Measurements from ENCODE around the gene ITPR2.
"Not testable (repeated sequence)": the region's sequence is repeated elsewhere in the genome, so short reads cannot be mapped to it uniquely, and the experiment has no call there.

ITPR2 gene

DNA sequence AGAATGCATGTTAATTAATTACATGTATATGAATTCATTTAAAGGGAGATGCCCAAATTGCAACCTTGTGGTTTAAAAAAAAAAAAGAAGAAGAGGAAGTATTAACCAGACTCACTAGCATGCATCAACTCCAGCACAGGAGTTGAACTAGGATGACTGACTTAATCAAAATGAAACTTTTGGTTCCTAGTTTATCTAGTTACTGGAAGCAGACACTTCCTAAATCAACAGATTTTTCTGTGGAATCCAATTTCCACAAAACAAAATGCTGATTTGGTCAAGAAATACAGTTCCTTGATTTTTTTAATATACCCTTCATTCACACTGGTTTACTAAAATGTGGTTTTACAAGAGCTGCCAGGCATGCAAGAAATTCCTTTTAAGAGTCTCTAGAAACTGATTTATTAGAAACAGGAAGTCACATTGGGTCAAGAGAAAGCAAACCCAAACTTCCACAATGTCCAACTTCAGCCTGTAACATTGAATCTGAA lies 41.6 kb downstream of the ITPR2 start:
- no peak for DNase-seq

DNA sequence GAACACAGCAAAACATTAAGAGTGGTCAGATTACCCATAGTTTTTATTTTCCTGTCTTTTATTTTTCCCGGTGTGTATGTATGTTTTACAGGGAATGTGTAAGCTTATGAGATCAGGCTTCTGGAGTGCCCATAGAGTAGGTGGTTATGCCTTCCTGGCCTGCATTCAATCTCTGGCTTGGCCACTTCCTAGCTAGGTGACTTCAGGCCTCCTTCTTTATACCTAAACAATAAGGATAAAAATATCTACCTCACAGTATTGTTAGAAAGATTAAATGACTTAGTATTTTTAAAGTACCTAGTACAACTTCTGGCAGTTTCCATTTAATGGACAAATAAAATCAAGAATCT lies 42.4 kb downstream of the ITPR2 start:
- no peak for DNase-seq

DNA sequence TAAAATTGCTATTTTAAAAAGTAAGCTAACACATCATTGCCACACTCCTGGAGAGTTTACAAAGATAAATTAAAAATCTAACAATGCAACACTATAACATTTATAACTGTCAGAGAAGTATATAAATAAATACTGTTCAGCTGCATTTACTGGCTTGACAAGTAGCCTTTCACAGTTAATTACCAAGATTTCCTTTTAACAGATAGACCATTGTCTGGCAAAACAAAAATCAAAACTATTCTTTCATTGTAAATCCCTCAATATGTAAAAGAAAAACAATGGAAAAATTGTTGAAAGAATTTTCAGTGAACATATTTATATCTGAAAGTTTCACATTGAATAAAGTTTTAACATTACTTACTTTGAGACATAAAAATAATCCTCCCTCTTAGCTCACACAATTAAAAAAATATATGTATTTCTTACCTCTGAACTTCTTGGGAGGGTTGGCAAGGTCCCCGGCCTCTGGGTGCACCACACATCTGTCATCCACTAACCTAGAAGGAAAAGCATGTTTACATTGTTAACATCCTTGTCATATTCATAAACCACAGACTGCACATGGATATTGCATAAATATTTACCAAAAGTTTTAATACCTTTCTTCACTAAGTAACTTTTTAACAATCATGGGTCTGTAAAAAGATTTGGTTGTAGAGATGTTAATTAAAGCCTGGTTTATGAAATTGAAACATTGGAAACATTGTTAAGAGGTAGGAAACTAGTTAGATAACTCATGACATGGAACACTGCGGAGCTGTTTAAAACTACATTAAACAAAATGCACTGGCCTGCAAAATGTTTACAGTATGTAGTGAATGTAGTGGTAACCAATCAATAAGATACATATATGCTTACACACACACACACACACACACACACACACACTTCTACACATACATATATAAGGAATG lies 43.0 kb downstream of the ITPR2 start:
- no peak for DNase-seq

DNA sequence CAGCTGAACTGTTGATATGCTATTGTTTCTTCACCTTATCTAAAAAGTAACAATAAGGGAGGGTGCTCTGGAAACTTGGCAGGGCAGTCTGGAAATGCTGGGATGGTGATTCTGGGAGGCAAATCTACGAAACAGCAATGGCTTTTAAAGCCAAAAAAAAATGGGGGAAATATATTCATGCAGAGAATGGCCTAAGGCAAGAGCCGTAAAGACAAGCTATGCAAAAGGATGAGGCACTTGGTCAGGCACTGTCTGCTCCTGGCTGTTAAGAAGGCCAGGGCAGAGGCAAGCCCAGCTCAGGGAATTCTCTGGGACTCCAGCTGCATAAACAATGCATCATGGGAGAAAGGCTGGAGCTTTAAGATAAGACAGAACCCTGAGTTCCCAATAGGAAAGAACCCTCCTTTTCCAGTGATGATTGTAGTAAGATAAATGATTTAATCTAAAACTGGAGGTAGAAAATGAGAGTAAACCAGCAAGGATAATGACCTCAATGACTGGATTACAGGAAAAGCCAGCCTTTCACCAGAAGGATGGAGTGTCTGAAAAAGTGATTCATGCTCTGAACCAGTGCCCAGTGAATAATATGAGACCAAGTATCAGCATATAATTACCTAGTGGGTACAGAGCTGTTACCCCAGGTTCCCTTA lies 46.0 kb downstream of the ITPR2 start:
- DNase-seq, result no peak

DNA sequence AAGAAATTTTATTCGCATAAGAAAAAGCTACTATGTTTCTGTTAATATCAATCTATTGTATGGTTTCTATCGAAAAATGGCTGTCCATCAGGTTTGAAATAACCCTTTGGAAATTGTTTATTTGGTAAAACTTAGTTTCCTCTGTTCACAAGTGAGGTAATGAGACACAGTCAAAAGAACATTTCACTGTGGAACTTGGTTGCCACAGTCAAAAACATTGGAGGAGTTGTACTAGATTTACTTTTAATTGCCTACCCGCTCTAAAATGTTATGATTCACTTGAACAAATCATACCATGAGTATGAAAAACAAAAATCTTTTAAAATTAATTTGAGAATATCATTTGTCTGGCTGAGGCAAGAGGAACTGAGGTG lies 46.5 kb downstream of the ITPR2 start:
- no peak for DNase-seq

DNA sequence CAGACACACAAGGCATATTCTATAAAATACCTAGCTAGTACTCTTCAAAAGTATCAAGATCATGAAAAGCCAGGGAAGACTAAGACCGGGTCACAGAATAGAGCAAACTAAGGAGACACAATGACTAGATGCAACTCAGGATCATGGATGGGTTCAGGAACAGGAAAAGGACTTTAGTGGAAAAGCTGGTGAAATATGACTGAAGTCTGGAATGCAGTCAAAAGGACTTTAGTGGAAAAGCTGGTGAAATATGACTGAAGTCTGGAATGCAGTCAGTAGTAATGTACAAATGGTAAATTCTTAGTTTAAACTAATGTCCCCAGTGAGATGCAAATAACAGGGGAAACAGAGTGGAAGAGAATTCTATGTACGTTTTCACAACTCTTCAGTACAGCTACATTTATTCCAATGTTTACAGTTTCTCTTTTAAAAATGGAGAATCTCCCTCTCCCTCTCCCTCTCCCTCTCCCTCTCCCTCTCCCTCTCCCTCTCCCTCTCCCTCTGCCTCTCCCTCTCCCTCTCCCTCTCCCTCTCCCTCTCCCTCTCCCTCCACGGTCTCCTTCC lies 49.1 kb downstream of the ITPR2 start:
- DNase-seq, result not testable (repeated sequence)

DNA sequence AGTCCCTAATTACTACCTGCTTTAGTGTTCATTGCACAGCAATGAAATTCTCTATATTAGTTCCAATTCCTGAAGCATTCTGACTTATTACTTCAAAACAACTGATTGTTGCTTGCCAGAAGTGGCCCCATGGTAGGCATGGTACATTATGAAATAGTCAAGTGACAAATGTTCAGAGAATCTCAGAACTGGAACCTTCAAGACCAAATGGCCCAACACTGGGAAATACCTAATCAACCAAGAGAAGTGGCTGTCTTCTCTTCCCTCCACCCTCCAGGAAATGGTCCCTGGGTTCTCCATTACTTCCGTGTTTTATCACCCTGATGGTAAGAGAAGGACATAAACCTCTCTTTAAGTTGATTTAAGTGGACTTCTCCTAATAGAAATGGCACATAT lies 49.9 kb downstream of the ITPR2 start:
- DNase-seq, result no peak

DNA sequence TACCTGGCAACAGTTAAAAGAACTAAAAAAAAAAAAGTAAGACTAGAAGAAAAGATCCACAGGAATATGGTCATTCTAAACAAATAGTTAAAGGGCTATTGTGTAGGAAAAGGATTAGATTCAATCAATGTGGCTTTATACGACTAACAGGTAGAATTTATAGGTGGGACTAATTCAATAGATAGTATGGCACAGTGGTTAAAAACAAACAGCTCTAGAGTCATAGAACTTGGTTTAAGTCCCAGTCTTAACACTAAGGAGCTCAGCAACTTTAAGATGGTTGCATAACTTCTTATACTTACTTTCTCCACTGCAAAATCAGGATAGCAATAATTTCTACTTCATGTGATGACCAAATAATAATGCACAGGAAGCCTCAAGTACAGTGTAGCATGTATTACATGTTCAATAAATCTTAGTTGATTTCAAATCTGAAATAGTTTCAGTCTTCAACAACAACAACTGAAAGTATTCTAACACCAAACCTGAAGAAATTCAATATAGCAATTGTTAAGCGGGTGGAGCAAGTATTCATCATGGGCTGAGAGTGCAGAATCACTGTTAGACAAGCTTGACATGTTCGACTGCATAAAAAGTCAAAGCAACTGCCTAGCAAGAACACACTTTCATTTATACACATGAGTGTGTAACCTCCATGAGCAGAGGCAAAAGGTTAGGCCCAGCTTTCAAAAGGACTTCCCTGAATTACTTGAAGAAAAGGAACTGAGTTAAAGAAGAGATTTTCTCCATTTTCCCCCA lies 50.4 kb downstream of the ITPR2 start:
- DNase-seq, result no peak

DNA sequence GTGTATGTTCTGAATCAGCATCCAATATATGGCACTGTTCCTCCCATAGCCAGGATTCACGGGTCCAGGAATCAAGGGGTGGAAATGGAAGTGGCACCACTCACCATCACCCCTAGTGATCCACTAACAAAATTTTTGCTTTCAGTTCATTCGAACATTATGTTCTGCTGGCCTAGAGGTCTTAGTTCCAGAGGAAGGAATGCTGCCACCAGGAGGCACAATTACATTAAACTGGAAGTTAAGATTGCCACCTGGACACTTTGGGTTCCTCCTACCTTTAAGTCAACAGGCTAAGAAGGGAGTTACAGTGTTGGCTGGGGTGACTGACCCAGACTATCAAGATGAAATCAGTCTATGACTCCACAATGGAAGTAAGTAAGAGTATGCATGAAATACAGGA lies 52.3 kb downstream of the ITPR2 start:
- DNase-seq, result not testable (repeated sequence)

DNA sequence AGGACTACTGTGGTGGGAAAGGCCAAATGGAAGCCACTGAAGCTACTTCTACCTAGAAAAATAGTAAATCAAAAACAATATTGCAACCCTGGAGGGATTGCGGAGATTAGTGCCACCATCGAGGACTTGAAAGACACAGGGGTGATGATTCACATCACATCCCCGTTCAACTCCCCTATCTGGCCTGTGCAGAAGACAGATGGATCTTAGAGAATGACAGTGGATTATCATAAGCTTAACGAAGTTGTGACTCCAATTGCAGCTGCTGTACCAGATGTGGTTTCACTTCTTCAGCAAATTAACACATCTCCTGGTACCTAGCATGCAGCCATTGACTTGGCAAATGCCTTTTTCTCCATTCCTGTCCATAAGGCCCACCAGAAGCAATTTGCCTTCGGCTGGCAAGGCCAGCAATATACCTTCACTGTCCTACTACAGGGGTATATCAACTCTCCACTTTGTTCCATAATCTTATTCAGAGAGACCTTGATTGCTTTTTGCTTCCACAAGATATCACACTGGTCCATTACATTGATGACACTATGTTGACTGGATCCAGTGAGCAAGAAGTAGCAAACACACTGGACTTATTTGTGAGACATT lies 54.7 kb downstream of the ITPR2 start:
- DNase-seq, result not testable (repeated sequence)

DNA sequence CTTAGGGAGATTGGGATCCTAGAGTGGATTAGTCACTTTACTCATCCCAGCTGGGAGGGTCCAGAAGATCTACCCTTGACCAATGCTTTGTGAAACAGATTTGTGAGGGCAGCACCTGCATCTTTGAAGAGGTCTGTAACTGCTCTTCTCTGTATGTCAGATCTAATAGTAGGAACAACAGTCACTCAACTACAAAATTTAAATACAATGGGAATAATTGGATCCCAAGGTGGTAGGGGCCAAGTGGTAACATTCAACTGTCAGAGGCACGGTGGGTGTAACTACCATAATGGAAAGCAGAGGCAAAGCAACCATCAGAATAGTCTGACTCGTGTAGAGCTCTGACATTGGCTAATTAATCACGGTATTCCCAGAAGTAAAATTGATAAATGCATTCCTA lies 55.8 kb downstream of the ITPR2 start:
- DNase-seq, result no peak

DNA sequence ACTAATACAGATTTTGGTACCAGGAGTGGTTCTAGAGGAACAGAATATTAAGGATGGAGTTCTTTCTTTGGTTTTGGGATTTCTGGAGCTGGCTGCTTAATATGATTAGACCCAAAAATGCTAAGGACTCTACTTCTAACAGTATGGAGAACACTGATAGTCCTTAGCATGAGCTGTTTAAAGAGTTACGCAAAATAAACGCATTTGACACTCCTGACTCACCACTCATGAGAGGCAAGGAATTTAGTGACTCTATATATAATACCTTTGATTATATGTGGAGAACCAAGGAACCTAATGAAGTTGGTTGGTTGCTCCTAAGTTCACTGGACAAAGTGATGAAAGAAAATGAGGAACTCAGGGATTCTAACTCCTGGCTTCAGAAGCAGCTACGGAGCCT lies 57.0 kb downstream of the ITPR2 start:
- not testable (repeated sequence) for DNase-seq

DNA sequence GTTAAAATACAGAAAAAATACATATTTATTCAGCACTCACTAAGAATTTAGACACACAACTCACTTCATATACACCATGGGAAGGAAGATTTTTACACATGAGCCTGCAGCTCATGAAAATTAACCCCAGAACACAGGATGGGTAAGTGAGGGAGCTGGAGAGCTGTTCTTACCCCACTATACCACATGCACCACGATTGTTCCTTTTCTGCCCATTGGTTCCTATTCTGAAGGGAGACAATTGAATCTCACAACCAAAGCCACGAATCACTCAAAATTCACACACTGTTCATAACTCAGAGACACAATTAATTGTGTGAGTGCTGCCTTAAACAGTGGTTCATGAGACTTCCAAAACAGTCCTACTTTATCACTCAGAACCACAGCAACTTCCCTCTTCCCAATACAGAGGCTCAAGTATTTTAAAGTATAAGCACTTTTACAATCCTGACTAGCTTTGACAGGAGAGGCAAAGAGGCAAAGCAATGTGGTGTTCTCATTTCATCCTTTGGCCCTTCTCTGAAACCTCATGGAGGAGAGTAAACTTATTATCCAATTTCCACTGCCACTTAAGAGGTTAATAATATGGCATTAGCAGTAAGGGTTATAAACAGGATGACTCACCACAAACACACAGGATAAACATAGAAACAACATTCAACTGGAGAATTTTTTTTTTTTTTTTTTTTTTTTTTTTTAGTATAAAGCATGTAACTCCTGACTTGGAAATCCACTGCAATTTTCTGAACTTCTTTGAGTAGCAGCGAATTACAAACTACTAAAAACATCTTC lies 59.5 kb downstream of the ITPR2 start:
- no peak for DNase-seq

DNA sequence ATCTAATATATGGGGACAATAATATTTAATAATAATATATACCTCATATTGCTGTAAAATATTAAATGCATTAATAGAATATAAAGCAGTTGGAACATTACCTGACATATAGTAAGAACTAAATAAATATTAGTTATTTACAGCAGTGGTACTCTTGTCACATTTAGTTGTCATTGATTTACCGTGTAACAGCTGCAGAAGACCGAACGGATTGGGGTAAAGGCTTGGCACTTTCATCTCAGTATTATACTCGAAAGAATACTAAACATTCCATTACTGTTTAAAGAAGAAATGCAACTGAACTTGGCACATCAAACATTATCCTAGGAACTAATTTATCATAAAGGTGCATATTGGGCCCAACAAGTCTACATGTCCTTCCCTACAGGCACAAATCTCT lies 61.1 kb downstream of the ITPR2 start:
- no peak for DNase-seq

DNA sequence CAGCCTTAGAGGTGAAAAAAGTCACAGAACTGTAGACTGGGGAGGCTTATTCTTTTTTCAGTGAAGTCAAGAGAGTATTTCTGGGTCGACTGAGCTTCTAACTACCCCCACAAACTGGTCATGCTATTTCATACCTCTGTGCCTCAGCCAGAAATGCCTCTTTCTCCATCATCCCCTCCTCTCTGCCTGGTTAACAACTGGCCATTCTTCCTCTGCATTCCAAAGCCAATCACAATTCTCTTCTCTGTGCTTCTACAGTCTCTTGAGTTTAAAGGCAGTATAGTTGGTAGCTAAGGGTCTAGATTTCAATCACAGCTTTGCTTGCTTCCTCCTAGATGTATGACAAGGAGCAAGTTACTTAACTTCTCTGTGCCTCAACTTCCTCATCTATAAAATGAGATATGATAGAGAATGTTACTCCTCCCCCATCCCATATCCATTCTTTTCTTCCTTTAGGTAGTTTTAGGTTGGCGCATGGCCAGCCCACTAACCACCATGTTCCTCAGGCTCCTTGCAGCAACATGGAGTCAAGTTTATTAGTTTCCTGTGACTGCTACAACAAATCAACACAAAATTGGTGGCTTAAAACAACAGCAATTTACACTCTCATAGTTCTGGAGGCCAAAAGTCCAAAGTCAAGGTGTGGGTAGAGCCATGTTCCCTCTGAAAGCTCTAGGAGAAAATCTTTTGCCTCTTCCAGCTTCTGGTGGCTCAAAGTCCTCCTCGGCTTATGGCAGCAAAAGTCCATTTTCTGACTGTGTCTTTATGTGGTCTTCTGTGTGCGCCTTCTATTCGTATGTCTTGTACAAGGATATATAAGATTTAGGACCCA lies 62.5 kb downstream of the ITPR2 start:
- no peak for DNase-seq

DNA sequence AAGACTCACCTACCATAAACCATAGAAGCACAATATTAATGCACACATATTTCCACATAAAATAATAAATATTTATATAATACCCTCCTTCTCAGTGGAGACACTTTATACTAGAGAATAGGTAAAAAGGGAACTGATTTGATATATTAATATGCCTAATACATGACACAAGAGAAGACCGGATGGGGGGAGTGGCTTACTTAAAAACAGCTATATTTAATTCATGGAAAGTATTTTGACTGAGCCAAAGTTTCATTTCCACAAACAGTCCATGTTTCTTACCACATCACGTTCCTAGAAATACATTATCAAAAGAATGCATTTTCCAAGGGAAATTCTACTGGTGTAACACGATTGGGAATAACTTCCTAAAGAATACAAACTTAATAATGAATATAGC lies 63.4 kb downstream of the ITPR2 start:
- no peak for DNase-seq

DNA sequence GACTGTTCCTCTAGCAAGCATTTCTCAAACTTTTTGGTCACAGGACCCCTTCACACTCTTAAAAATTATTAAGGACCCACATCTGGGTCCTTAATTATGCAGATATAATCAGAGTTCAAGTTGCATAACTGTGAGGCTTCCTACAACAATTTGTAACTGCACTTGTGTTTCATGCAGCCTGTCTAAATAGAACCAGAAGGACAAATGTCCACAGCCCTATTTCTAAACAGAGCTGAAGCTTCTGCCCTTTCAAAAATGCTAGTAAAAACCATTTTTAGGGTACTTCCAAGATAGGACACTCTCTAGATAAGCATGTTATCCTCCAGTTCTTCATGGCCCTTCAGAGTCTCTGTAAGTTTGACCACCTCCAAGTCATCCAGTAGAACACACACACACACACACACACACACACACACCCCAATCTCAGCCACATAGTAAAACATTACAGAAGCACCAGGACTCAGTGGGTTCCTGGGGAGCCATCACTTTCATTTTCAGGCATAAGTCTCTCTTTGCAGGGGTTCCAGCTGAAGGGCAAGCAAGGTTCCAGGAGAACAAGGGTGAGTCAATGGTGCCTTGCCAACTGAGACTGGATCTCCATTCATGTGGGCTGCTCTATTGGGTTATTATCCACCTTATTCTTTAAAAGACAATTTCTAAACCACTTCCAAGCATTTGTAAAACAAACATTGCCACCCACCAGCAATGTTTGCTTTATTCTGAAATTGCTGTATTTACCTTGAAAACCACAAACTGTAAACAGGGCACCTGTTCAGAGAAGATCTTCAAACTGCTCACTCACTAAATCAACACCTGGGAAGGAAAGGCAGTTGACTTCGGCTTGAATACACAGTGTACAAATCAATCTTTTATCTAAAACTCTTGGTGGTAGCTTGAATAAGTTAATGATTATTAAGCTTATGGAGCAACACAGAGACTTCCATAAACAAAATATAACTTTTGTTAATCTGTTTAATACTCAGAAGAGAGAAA lies 64.1 kb downstream of the ITPR2 start:
- DNase-seq, result no peak

DNA sequence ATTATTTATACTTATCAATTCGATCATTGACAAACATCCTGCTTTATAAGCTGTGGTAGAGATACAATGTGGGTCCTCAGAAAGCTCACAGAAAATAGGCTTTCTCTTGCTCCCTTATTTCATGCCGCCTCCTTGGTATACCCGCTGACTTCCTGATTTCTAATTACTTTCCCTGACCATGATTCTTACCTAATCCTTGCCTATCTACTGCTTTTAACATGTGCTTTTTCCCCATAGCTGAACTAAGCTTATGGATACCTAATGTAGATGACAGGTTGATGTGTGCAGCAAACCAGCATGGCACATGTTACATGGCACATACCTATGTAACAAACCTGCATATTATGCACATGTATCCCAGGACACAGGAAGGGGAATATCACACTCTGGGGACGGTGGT lies 65.1 kb downstream of the ITPR2 start:
- DNase-seq, result no peak

Measured in nucleus accumbens (tissue), 56 donors.